ENCODE results near the gene DNAJC21.

Gene DNAJC21

GRCh38 chr5:34976347-34976746 is 47.0 kb downstream of the DNAJC21 start:
- DNase-seq (ENCODE audit: insufficient read length, low spot score) = no peak
- FAIRE-seq = peak; percentile 33

- no peak for FAIRE-seq
- no peak for DNase-seq (ENCODE audit: insufficient read length, low spot score)
Measured at GRCh38 chr5:34977934-34978613, 48.7 kb downstream of the DNAJC21 start.

- no peak for FAIRE-seq
- DNase-seq (ENCODE audit: insufficient read length, low spot score) = no peak
Measured at GRCh38 chr5:34978681-34979080, 49.3 kb downstream of the DNAJC21 start.

- no peak for FAIRE-seq
Measured at GRCh38 chr5:34982823-34983222, 53.5 kb downstream of the DNAJC21 start.

GRCh38 chr5:34986965-34987364 is 57.6 kb downstream of the DNAJC21 start:
- FAIRE-seq (no peak), DNase-seq (ENCODE audit: insufficient read length, low spot score) (no peak)

More at GRCh38 chr5:34982823-34983222, 53.5 kb downstream of the DNAJC21 start:
- DNase-seq (ENCODE audit: insufficient read length, low spot score) = no peak

- peak; percentile 69 for FAIRE-seq
Measured at GRCh38 chr5:34991486-34992238, 62.3 kb downstream of the DNAJC21 start.

GRCh38 chr5:34993951-34994350 is 64.6 kb downstream of the DNAJC21 start:
- FAIRE-seq (no peak), DNase-seq (ENCODE audit: insufficient read length, low spot score) (no peak)

More at GRCh38 chr5:34991486-34992238, 62.3 kb downstream of the DNAJC21 start:
- no peak for DNase-seq (ENCODE audit: insufficient read length, low spot score)

GRCh38 chr5:34996261-34996660 is 66.9 kb downstream of the DNAJC21 start:
- DNase-seq (ENCODE audit: insufficient read length, low spot score) = no peak

GRCh38 chr5:34998058-34998789 is 68.9 kb downstream of the DNAJC21 start:
- DNase-seq (ENCODE audit: insufficient read length, low spot score) (no peak), FAIRE-seq (no peak)

More at GRCh38 chr5:34996261-34996660, 66.9 kb downstream of the DNAJC21 start:
- FAIRE-seq = no peak

- FAIRE-seq (no peak), DNase-seq (ENCODE audit: insufficient read length, low spot score) (no peak)
Measured at GRCh38 chr5:35001842-35002241, 72.5 kb downstream of the DNAJC21 start.

- FAIRE-seq (no peak), DNase-seq (ENCODE audit: insufficient read length, low spot score) (no peak)
Measured at GRCh38 chr5:35002459-35002858, 73.1 kb downstream of the DNAJC21 start.

- FAIRE-seq (peak; percentile 76), DNase-seq (ENCODE audit: insufficient read length, low spot score) (peak; percentile 90)
Measured at GRCh38 chr5:35003018-35003957, 73.9 kb downstream of the DNAJC21 start.

GRCh38 chr5:35004200-35004599 is 74.8 kb downstream of the DNAJC21 start:
- DNase-seq (ENCODE audit: insufficient read length, low spot score) = no peak
- FAIRE-seq = no peak

- no peak for DNase-seq (ENCODE audit: insufficient read length, low spot score)
- FAIRE-seq = no peak
Measured at GRCh38 chr5:35004771-35005170, 75.4 kb downstream of the DNAJC21 start.

All from HTR-8/SVneo (cell line).